Measurements from ENCODE around the gene SMAD2. TPM values are rescaled to one million over a fixed set of nuclear protein-coding genes. Genes with fewer than 3 reads are reported as not detected.

The SMAD2 gene
- total and polyA plus RNA-seq, 2 of the 8 experiments (the other 6 are each of a cell fraction or from before 2014, with no cell fraction given): 28.4 to 124 TPM

DNA sequence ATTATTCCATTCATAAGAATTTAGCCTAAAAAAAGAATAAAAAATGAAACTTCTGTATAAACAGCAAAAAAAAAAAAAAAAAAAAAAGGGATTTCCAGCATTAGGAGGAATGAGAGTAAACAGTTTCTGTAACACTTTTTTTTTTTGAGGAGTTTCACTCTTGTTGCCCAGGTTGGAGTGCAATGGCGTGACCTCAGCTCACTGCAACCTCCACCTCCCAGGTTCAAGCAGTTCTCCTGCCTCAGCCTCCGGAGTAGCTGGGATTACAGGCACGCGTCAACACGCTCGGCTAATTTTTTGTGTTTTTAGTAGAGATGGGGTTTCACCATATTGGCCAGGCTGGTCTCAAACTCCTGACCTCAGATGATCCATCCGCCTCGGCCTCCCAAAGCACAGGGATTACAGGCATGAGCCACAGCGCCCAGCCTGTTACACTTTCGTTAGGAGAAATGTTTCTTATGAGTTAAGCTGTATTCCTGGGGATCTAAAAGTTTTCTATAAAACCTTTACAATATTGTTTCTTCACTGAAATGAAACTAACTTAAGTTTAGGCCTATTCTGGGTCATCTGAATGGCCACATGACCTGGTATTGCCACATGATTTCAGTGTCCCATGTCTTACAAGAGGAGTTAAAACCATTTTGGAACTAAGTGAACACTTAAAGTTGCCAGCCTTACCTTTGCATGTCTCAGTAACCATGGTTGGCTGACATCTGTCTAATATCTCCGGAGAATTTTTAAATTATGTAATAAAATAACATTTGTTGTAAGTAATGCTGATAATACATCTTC, 17.5 kb downstream of the SMAD2 start:
- H2AFZ ChIP-seq (ENCODE audit: low read length): no peak overlapping the region
- ChIA-PET POLR2A (ENCODE audit: partially characterized antibody) (interaction anchor here (1.3 to 2.0 kb wide), 4 partner anchors 10 to 17 kb away, joined by 3 to 4 read pairs (median 4); partner anchors contain the start of gene SMAD2), CTCF (ENCODE audit: partially characterized antibody) (interaction anchor here (0.9 to 1.1 kb wide), 3 partner anchors 14 to 61 kb away, joined by 3 read pairs; no protein-coding TSS in a partner anchor)
- no peak overlapping the region for H3K4ac ChIP-seq (replicated peaks; ENCODE audit: insufficient read length, low read depth, low read length)
- peaks cover 0 to 16% (median 3%) of the 10 kb centered on the region in 4 experiments; a peak in 3 of 7 replicates for H3K4me1 ChIP-seq (replicated peaks in 1 of 4; ENCODE audit: control insufficient read depth in 3 of 4, insufficient read depth in 4 of 4, low read length in 3 of 4)
- no peak overlapping the region for H3K27ac ChIP-seq (ENCODE audit: low read depth, low read length)
- peaks cover 2% of the 10 kb centered on the region for H3K79me1 ChIP-seq (ENCODE audit: low read depth, low read length)
- peaks cover 15 to 100% of the 10 kb centered on the region in 2 experiments for H3K79me2 ChIP-seq (ENCODE audit: control insufficient read depth in 1 of 2, insufficient read depth in 2 of 2, low read length in 2 of 2)
- H2AK5ac ChIP-seq (ENCODE audit: low read depth, low read length): no peak overlapping the region
- H2BK5ac ChIP-seq (ENCODE audit: low read depth, low read length): no peak overlapping the region
- no peak overlapping the region for H3K4me3 ChIP-seq (ENCODE audit: extremely low read depth in 1 of 4, insufficient read depth in 2 of 4, low read depth in 3 of 4, low read length in 4 of 4)
- H2BK12ac ChIP-seq (ENCODE audit: low read depth, low read length): no peak overlapping the region
- no peak overlapping the region for H3K56ac ChIP-seq (replicated peaks; ENCODE audit: insufficient read length, low read depth, low read length)
- no peak for DNase-seq (ENCODE audit: low read depth in 1 of 2, low spot score in 2 of 2)
- no peaks in the 10 kb centered on the region for H3K23me2 ChIP-seq (ENCODE audit: low read depth, low read length)
- no peak overlapping the region for H2BK20ac ChIP-seq (ENCODE audit: low read length)
- no peak for TF ChIP-seq RNF2 (IDR thresholded peaks at IDR 0.05; ENCODE audit: borderline replicate concordance, low read depth, low read length, missing control alignments, poor library complexity, severe bottlenecking)
- TF ChIP-seq CBX5 (IDR thresholded peaks at IDR 0.05; ENCODE audit: low read depth, low read length): no peak
- no peaks in the 10 kb centered on the region for H3K36me3 ChIP-seq (ENCODE audit: control insufficient read depth in 2 of 4, insufficient read depth in 4 of 4, low read length in 3 of 4)
- no peak overlapping the region for H4K91ac ChIP-seq (replicated peaks; ENCODE audit: insufficient read length, low read length)
- no peak overlapping the region for H2BK120ac ChIP-seq (replicated peaks; ENCODE audit: low read depth, low read length)
- H3K27me3 ChIP-seq (replicated peaks in 1 of 4; ENCODE audit: control insufficient read depth in 3 of 4, extremely low read depth in 1 of 4, insufficient read depth in 3 of 4, low read length in 3 of 4): no peaks in the 10 kb centered on the region
- no peak overlapping the region for H4K8ac ChIP-seq (ENCODE audit: extremely low read depth, insufficient read depth, low read length)
- H3K9ac ChIP-seq (replicated peaks in 1 of 4; ENCODE audit: extremely low read depth in 1 of 4, low read depth in 3 of 4, low read length in 3 of 4): no peak overlapping the region
- no peak overlapping the region; a peak in 1 of 4 replicates for H3K4me2 ChIP-seq (ENCODE audit: insufficient read depth in 1 of 2, low read depth in 2 of 2, low read length in 2 of 2)
- no peak overlapping the region for H3K23ac ChIP-seq (ENCODE audit: insufficient read length)
- FAIRE-seq: no peak
- H4K20me1 ChIP-seq (replicated peaks in 1 of 2; ENCODE audit: control insufficient read depth in 1 of 2, insufficient read depth in 2 of 2, low read length in 2 of 2): peaks cover 10 to 19% of the 10 kb centered on the region in 2 experiments
- no peak overlapping the region for H3K14ac ChIP-seq (ENCODE audit: insufficient read length)
- 92% methylated on average over 11 of the region's 11 CpGs; no CpG with 5 or more reads in 1 of the 2 experiments for WGBS, 2 experiments (ENCODE audit: extremely low coverage in 1 of 2, insufficient coverage in 1 of 2, insufficient read length in 1 of 2, insufficient replicate concordance in 2 of 2, low coverage in 1 of 2, low lambda C conversion rate in 2 of 2, missing lambda C conversion rate in 1 of 2)
- no peaks in the 10 kb centered on the region for H3K9me3 ChIP-seq (ENCODE audit: insufficient read depth in 2 of 2, low read depth in 1 of 2, low read length in 1 of 2)
- H4K5ac ChIP-seq (ENCODE audit: insufficient read length, low read depth, low read length): no peak overlapping the region
- H3K18ac ChIP-seq (ENCODE audit: extremely low read depth, low read length): no peak overlapping the region
- H2BK15ac ChIP-seq (ENCODE audit: low read length): no peak overlapping the region
